Measurements from ENCODE around the gene AAK1.

Gene AAK1

DNA sequence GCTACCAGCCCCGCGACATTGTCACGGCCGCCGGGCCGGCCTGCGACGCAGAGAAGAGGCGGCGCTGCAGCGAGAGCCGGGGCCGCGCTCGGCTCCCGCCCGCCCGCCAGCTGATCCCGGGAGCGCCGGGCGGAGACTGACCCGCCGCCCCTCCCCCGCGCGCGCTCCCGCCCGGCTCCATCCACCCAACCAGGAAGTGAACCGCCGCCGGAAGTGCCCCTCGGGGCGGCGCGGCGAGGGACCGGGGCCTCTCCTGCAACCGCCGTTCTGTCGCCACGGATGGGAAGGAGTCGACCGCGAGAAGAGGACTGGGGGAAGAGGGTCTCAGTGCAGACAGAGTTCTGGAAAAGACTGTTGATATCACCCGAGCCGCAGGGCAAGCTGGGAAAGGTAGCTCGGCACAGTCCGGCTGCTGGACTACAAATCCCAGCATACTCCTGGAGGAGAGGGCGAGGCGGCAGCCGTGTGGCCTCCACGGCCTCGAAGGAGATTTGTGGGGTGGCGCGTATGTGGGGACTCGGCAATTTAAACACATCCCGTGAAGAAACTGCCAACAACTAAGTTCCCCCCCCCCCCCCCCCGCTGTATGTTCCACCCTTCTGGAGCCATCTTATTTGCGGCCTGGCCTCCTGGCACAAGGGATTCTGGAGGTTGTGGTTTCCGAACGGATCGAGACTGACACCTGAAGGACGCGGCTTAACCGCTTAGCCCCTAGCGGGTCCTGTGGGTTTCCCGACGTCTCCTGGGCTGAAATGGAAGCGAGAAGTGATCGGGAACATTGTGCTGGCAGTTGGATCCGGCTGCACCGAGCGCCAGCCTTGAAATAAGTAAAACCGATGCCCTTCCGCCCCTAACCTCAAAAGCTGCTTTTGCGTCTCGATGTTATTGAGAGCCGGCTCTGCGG, at the start of gene AAK1:
Gene AAK1, minus strand, starts transcription at position 138 of the 904 bp plus-strand sequence. CDS start 699 bp downstream, outside the sequence.
- DNase-seq (ENCODE audit: low read depth): peak; percentile 95
- H3K4me3 ChIP-seq (ENCODE audit: low read depth, low read length): peak within 1 kb of the TSS; percentile 71
- TF ChIP-seq, protein P1, sequence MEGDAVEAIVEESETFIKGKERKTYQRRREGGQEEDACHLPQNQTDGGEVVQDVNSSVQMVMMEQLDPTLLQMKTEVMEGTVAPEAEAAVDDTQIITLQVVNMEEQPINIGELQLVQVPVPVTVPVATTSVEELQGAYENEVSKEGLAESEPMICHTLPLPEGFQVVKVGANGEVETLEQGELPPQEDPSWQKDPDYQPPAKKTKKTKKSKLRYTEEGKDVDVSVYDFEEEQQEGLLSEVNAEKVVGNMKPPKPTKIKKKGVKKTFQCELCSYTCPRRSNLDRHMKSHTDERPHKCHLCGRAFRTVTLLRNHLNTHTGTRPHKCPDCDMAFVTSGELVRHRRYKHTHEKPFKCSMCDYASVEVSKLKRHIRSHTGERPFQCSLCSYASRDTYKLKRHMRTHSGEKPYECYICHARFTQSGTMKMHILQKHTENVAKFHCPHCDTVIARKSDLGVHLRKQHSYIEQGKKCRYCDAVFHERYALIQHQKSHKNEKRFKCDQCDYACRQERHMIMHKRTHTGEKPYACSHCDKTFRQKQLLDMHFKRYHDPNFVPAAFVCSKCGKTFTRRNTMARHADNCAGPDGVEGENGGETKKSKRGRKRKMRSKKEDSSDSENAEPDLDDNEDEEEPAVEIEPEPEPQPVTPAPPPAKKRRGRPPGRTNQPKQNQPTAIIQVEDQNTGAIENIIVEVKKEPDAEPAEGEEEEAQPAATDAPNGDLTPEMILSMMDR (IDR thresholded peaks at IDR 0.05; ENCODE audit: insufficient read depth, low read depth, low read length, missing control alignments): peak; percentile 1

DNA sequence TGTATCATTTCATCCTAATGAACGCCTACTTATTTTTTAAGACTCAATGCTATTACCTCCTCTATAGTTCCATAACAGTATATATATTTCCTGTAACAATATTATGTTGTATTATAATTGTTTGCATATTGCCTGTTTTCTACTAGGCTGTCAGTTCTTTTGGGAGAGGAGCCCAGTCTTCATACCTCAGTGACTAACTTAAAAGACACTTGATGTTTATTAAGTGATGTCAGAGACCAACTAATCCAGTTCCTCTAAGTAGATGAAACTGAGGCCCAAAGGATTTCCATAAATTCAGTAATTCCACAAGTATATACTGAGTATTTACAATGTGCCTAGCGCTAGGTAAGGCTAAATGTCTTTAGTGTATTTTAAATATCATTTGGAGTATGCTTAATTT, 48.9 kb upstream of the AAK1 start:
- no peak overlapping the region for H3K4me3 ChIP-seq (ENCODE audit: low read depth, low read length)
- TF ChIP-seq, protein P1 (IDR thresholded peaks at IDR 0.05; ENCODE audit: insufficient read depth, low read depth, low read length, missing control alignments): no peak
- DNase-seq (ENCODE audit: low read depth): no peak

DNA sequence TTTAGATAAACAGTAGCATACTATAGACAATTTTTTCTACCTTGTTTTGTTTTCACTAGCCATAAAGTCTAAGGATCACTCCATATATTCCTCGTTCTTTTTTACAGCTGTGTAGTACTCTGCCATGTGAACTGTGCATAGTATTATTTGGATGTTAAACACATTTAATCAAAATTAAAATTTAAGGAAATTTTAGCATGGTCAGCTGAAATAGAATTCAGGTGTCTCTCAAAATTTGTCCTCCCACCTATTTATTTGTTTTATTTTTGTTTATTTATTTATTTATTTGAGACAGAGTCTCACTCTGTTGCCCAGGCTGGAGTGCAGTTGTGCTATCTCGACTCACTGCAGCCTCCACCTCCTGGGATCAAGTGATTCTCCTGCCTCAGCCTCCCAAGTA, 46.4 kb upstream of the AAK1 start:
- H3K4me3 ChIP-seq (ENCODE audit: low read depth, low read length): no peak overlapping the region
- TF ChIP-seq, protein P1 (IDR thresholded peaks at IDR 0.05; ENCODE audit: insufficient read depth, low read depth, low read length, missing control alignments): no peak
- DNase-seq (ENCODE audit: low read depth): no peak

DNA sequence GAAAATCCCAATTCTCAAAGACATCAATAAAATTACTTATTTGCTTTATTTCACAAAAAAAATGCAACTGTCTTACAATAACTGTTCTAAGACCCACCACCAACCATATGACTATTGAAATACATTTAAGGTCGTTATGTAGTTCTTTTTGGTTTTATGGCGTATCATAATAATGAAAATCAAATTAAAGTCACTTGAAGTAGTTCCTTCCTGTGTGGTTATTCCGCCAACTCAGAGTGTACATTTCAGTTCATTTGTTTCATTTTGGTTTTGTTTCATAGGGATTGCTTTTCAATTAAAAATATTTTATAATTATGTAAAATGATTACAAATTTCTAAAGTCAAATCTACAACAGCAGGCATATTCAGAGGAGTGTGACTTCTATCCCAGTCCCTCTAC, 45.9 kb upstream of the AAK1 start:
- TF ChIP-seq, protein P1 (IDR thresholded peaks at IDR 0.05; ENCODE audit: insufficient read depth, low read depth, low read length, missing control alignments): no peak
- H3K4me3 ChIP-seq (ENCODE audit: low read depth, low read length): no peak overlapping the region
- no peak for DNase-seq (ENCODE audit: low read depth)

DNA sequence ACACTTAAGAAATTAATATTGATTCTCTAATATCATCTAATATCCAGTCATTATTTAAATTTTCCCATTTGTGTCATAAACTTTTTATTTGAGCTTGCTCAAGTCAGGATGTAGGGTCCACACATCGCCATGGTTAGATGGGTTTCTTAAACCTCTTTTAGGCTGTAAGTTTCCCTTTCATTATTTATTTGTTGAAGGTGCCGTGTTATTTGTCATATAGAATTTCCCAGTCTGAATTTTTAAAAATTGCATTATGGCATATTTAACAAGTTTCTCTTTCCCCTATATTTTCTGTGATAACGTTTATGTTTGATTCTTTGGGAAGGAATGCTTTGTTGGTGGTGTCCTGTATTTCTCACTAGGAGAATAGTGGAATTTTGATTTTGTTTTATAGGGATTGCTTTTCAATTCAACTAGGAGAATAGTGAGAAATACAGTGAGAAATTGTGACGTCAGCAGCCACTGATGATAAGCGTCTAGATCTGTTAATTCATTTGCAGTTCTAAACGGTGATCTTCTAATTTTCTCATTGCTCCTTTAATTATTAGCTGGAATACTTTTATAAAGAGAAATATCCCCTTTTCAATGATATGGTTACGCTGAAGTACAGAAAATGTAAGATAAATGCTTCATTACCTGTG, 44.6 kb upstream of the AAK1 start:
- no peak overlapping the region for H3K4me3 ChIP-seq (ENCODE audit: low read depth, low read length)
- DNase-seq (ENCODE audit: low read depth): no peak
- TF ChIP-seq, protein P1 (IDR thresholded peaks at IDR 0.05; ENCODE audit: insufficient read depth, low read depth, low read length, missing control alignments): no peak

DNA sequence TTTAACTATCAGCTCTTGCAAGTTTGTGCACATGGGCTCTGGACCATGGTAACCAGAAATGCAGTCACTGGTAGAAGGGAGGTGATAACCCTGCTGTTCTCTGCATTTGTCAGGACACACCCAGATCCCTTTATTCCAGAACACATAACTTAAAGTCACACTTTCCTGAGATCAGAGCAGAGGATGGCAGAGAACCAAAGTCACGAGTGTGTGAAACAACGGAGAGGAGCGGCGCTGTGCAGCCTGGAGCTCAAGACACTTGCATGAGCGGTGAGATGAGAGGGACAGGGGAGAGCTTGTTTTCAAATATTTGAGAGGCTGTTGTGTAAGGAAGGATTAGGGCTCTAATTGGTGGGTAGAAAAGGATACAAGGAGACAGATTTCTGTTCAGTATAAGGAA, 43.3 kb upstream of the AAK1 start:
- DNase-seq (ENCODE audit: low read depth): no peak
- TF ChIP-seq, protein P1 (IDR thresholded peaks at IDR 0.05; ENCODE audit: insufficient read depth, low read depth, low read length, missing control alignments): no peak
- H3K4me3 ChIP-seq (ENCODE audit: low read depth, low read length): no peak overlapping the region
